Osteoblast (primary cell): ENCODE measurements around the gene ZNF91. TPM values are rescaled to one million over a fixed set of nuclear protein-coding genes. Genes with fewer than 3 reads are reported as not detected.
"Not testable (repeated sequence)": the region's sequence is repeated elsewhere in the genome, so short reads cannot be mapped to it uniquely, and the experiment has no call there.

Source experiments
- DNase-seq: peaks from one replicate; pipeline ENCODE4 v3.0.0; 2011; ENCODE audit warnings: low spot score, mixed read lengths; ENCODE audit not compliant: insufficient read length; ENCODE audit errors: missing footprints
- H2AFZ ChIP-seq: 2 replicates; pipeline ENCODE4 v1.6.0; 2011; ENCODE audit warnings: mild to moderate bottlenecking, low read length
- H3K27ac ChIP-seq: 2 replicates; pipeline ENCODE4 v1.5.1; 2011; ENCODE audit warnings: mild to moderate bottlenecking, low read depth, low read length, moderate library complexity
- H3K27me3 ChIP-seq: 2 replicates; pipeline ENCODE4 v1.6.0; 2012; ENCODE audit warnings: mild to moderate bottlenecking, control low read depth, inconsistent platforms, low read length, moderate library complexity; ENCODE audit not compliant: insufficient read depth
- H3K36me3 ChIP-seq: 2 replicates; pipeline ENCODE4 v1.5.1; 2011; ENCODE audit warnings: mild to moderate bottlenecking, low read length, control low read depth, moderate library complexity; ENCODE audit not compliant: insufficient read depth
- H3K4me1 ChIP-seq: 2 replicates; pipeline ENCODE4 v1.5.1; 2011; ENCODE audit warnings: mild to moderate bottlenecking, low read length, control low read depth, moderate library complexity; ENCODE audit not compliant: insufficient read depth
- H3K4me2 ChIP-seq: 2 replicates; pipeline ENCODE4 v1.6.0; 2011; ENCODE audit warnings: mild to moderate bottlenecking, low read length; ENCODE audit not compliant: insufficient read depth
- H3K4me3 ChIP-seq: fragments of 200-600 bp; sonication (generic); 3 replicates; pipeline ENCODE4 v1.5.1; 2012; ENCODE audit warnings: mild to moderate bottlenecking, low read length, inconsistent platforms; ENCODE audit not compliant: insufficient read depth
- H3K79me2 ChIP-seq: 2 replicates; pipeline ENCODE4 v1.6.0; 2012; ENCODE audit warnings: mild to moderate bottlenecking, low read length, control low read depth, inconsistent platforms; ENCODE audit not compliant: insufficient read depth
- H3K9me3 ChIP-seq: 2 replicates; pipeline ENCODE4 v1.5.1; 2011; ENCODE audit warnings: low read depth, low read length, control low read depth
- H4K20me1 ChIP-seq: 2 replicates; pipeline ENCODE4 v1.6.0; 2012; ENCODE audit warnings: mild to moderate bottlenecking, low read length, control low read depth; ENCODE audit not compliant: insufficient read depth
- total RNA-seq: library from RNA; depleted of rRNA; stranded (reverse); fragments of >200 nt; gene quantifications from 2 replicates; pipeline ENCODE4 v1.2.3, GENCODE V29; 2012
- TF ChIP-seq, protein P1 (sequence below): IDR thresholded peaks from 2 replicates; pipeline ENCODE4 v1.5.1; 2011; ENCODE audit warnings: mild to moderate bottlenecking, low read depth, low read length, moderate library complexity; ENCODE audit errors: extremely low read depth

Gene ZNF91
- total RNA-seq, 1 donor, result 14.8 TPM

DNA sequence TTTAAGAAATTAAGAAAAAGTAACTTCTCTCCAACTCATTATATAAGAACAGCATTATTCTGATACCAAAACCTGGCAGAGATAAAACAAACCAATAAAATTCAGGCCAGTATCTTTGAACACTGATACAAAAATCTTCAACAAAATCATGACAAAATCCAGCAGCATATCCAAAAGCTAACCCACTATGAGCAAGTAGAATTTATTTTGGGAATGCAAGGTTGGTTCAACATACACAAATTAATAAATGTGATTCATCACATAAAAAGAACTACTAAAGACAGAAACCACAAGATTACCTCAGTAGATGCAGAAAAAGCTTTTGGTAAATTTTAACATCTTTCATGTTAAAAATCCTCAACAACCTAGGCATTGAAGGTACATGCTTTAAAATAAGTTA, 12.3 kb downstream of the ZNF91 start:
- peaks cover 3% of the 10 kb centered on the region for H3K9me3 ChIP-seq
- peaks cover 90% of the 10 kb centered on the region for H3K79me2 ChIP-seq
- no peak overlapping the region for H3K4me2 ChIP-seq

DNA sequence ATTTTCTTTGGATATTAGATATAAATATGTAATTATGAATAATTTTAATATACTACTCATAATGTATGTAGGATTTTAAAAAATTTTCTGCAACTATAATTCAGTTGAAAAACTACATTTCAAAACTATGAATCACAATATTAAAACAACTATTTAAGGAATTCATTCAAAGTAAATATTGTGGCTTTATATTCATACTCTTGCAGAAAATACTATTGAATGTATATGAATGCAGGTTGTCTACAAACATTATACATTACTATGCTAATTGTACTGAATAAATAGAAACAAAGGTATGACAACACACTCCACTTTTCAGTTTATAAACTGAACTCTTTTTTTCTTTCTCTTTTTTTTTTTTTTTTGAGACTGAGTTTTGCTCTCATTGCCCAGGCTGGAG, 14.2 kb downstream of the ZNF91 start:
- Histone ChIP-seq H2AFZ (no peak overlapping the region), H3K79me2 (peaks cover 91% of the 10 kb centered on the region), H3K4me3 (no peak overlapping the region), H3K4me2 (no peak overlapping the region), H3K27me3 (no peaks in the 10 kb centered on the region), H4K20me1 (peaks cover 5% of the 10 kb centered on the region), H3K36me3 (peaks cover 59% of the 10 kb centered on the region), H3K9me3 (peaks cover 10% of the 10 kb centered on the region), H3K27ac (no peak overlapping the region), H3K4me1 (no peaks in the 10 kb centered on the region)
- no peak for DNase-seq
- TF ChIP-seq, protein P1, sequence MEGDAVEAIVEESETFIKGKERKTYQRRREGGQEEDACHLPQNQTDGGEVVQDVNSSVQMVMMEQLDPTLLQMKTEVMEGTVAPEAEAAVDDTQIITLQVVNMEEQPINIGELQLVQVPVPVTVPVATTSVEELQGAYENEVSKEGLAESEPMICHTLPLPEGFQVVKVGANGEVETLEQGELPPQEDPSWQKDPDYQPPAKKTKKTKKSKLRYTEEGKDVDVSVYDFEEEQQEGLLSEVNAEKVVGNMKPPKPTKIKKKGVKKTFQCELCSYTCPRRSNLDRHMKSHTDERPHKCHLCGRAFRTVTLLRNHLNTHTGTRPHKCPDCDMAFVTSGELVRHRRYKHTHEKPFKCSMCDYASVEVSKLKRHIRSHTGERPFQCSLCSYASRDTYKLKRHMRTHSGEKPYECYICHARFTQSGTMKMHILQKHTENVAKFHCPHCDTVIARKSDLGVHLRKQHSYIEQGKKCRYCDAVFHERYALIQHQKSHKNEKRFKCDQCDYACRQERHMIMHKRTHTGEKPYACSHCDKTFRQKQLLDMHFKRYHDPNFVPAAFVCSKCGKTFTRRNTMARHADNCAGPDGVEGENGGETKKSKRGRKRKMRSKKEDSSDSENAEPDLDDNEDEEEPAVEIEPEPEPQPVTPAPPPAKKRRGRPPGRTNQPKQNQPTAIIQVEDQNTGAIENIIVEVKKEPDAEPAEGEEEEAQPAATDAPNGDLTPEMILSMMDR, result no peak

More for the DNA sequence above, 12.3 kb downstream of the ZNF91 start:
- Histone ChIP-seq H4K20me1 (peaks cover 5% of the 10 kb centered on the region), H3K27me3 (no peaks in the 10 kb centered on the region), H3K27ac (no peak overlapping the region), H3K4me3 (no peak overlapping the region), H2AFZ (no peak overlapping the region), H3K36me3 (peaks cover 63% of the 10 kb centered on the region), H3K4me1 (no peaks in the 10 kb centered on the region)
- TF ChIP-seq, protein P1, result no peak
- no peak for DNase-seq

DNA sequence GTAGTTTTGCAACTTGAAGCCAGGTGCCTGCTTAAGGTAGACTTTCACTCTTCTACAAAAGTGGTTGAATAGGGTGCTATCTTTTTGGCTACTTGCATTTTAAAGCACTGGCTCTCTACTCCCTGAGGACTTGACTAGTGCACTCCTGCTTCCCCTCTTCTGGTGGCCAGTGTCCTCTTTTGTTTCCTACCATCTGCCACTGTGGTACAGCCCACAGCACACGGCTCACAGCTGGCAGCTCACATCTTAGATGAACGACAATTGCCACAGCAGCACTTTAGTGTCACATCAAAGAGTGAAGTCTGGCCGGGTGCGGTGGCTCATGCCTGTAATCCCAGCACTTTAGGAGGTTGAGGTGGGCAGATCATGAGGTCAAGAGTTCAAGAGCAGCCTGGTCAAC, 15.6 kb downstream of the ZNF91 start:
- not testable (repeated sequence) for H3K9me3 ChIP-seq, H3K27ac ChIP-seq, H3K4me2 ChIP-seq, H3K4me3 ChIP-seq, H3K27me3 ChIP-seq, DNase-seq, H2AFZ ChIP-seq, H4K20me1 ChIP-seq, H3K4me1 ChIP-seq
- peaks cover 45% of the 10 kb centered on the region for H3K36me3 ChIP-seq
- peaks cover 86% of the 10 kb centered on the region for H3K79me2 ChIP-seq

DNA sequence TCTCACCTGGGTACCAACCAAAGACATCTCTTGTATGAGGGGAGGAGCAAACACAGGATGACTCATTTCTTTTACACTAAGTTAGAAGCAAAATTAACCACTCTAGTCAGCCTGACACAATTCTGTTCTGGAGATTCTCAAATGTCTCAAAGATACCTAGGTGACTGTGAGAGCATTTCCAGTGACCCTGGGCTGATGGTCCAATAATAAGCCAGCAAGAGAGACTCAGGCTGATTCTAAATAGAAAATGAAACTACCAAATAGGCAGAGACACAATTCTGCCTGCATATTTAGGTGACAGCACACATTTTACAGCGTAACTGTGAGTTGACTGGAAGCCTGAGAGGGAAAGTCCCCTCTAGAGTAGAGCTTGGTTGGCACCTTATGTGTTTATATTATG, 16.3 kb downstream of the ZNF91 start:
- no peak for DNase-seq
- Histone ChIP-seq H3K79me2 (peaks cover 80% of the 10 kb centered on the region), H3K4me2 (no peak overlapping the region), H2AFZ (no peak overlapping the region), H3K27me3 (no peaks in the 10 kb centered on the region), H4K20me1 (peaks cover 2% of the 10 kb centered on the region), H3K9me3 (peaks cover 10% of the 10 kb centered on the region), H3K27ac (no peak overlapping the region), H3K4me1 (no peaks in the 10 kb centered on the region), H3K36me3 (peaks cover 41% of the 10 kb centered on the region), H3K4me3 (no peak overlapping the region)
- TF ChIP-seq, protein P1, result no peak
